ENCODE measurements around the gene TOP2A. TPM values are rescaled to one million over a fixed set of nuclear protein-coding genes. Genes with fewer than 3 reads are reported as not detected.

TOP2A gene
- total RNA-seq, 4 donors from 2014 or later = 0.26 to 145 (median 1.9) TPM; not detected in 1

- Histone ChIP-seq H3K27ac (peak overlapping the region; percentile 94 to 97), H3K27me3 (no peaks in the 10 kb centered on the region), H3K4me1 (peaks cover 25 to 40% of the 10 kb centered on the region in 2 donors), H3K9me3 (no peaks in the 10 kb centered on the region), H3K4me3 (peak overlapping the region; percentile 56 to 87), H3K36me3 (no peaks in the 10 kb centered on the region)
- intact Hi-C loops (cut with DNase I; ENCODE audit: low total_unique reads) = no loop called here
- no peak for DNase-seq
- TF ChIP-seq, protein P1, sequence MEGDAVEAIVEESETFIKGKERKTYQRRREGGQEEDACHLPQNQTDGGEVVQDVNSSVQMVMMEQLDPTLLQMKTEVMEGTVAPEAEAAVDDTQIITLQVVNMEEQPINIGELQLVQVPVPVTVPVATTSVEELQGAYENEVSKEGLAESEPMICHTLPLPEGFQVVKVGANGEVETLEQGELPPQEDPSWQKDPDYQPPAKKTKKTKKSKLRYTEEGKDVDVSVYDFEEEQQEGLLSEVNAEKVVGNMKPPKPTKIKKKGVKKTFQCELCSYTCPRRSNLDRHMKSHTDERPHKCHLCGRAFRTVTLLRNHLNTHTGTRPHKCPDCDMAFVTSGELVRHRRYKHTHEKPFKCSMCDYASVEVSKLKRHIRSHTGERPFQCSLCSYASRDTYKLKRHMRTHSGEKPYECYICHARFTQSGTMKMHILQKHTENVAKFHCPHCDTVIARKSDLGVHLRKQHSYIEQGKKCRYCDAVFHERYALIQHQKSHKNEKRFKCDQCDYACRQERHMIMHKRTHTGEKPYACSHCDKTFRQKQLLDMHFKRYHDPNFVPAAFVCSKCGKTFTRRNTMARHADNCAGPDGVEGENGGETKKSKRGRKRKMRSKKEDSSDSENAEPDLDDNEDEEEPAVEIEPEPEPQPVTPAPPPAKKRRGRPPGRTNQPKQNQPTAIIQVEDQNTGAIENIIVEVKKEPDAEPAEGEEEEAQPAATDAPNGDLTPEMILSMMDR (IDR thresholded peaks at IDR 0.05) = no peak
- no peak for TF ChIP-seq POLR2A (IDR thresholded peaks at IDR 0.05)
Measured at GRCh38 chr17:40447806-40448205, 30.1 kb upstream of the TOP2A start.

DNA sequence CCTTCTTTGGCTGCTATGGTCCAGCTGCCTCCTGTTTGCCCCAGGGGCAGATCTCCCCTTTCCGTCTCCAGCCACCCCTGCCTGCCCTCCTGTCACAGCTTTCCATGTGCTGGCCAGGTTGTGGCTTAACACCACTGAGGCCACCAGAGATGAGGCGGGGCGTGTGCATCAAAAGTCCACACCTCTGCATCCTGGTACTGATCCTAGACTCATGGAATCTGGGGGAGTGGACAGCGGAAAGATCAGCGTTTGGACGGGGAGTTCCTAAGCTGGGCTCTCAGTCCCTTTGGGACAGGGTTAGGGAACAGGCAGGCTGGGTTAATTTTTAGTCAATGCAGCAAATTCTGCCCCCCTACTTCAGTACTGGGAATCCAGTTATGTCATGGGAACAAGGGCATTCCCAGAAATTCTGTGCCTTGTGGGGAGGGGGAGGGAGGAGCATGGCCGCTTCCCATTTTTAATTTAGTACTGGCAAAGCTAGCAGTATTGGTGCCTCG is 29.5 kb upstream of the TOP2A start:
- Histone ChIP-seq H3K27ac (peak overlapping the region; percentile 94 to 97), H3K4me1 (peaks cover 25 to 40% of the 10 kb centered on the region in 2 donors), H3K36me3 (no peaks in the 10 kb centered on the region), H3K27me3 (no peaks in the 10 kb centered on the region), H3K9me3 (no peaks in the 10 kb centered on the region), H3K4me3 (peak overlapping the region; percentile 56 to 87)
- intact Hi-C loops (cut with DNase I; ENCODE audit: low total_unique reads) = no loop called here
- peak in 1 of 2 donors; percentile 17 for TF ChIP-seq POLR2A (IDR thresholded peaks at IDR 0.05)
- TF ChIP-seq, protein P1 (IDR thresholded peaks at IDR 0.05) = no peak
- peak; percentile 65 to 67 for DNase-seq

DNA sequence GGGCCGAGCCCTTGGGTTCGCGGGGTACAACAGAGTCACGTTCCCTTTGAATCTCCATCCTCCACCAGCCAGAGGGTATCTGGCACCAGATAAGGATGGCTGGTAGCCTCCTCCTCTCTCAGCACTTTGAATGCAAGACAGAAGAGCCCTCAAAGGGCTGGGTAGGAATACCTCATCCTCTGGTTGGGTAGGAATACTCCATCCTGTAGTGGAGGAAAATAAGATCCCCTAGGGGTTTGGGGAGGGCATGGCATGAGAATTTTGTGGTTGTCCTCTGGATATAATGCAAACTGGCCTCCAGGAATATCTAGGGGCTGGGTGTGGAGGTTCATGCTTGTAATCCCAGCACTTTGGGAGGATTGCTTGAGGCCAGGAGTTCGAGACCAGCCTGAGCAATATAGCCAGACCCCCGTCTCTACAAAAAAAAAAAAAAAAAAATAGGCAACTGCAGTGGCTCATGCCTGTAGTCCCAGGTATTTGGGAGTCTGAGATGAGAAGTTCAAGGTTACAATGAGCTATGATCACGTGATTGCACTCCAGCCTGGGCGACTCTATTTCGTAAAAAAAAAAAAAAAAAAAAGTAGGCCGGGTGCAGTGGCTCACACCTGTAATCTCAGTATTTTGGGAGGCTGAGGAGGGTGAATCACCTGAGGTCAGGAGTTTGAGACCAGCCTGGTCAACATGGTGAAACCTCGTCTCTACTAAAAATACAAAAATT is 28.2 kb upstream of the TOP2A start:
- intact Hi-C loops (cut with DNase I; ENCODE audit: low total_unique reads) = no loop called here
- no peaks in the 10 kb centered on the region for H3K36me3 ChIP-seq
- no peaks in the 10 kb centered on the region for H3K9me3 ChIP-seq
- H3K27me3 ChIP-seq = no peaks in the 10 kb centered on the region
- no peak for TF ChIP-seq POLR2A (IDR thresholded peaks at IDR 0.05)
- TF ChIP-seq, protein P1 (IDR thresholded peaks at IDR 0.05) = no peak
- peak overlapping the region; percentile 56 to 87 for H3K4me3 ChIP-seq
- peaks cover 12 to 34% of the 10 kb centered on the region in 2 donors for H3K4me1 ChIP-seq
- no peak for DNase-seq
- H3K27ac ChIP-seq = peak overlapping the region; percentile 94 to 97

DNA sequence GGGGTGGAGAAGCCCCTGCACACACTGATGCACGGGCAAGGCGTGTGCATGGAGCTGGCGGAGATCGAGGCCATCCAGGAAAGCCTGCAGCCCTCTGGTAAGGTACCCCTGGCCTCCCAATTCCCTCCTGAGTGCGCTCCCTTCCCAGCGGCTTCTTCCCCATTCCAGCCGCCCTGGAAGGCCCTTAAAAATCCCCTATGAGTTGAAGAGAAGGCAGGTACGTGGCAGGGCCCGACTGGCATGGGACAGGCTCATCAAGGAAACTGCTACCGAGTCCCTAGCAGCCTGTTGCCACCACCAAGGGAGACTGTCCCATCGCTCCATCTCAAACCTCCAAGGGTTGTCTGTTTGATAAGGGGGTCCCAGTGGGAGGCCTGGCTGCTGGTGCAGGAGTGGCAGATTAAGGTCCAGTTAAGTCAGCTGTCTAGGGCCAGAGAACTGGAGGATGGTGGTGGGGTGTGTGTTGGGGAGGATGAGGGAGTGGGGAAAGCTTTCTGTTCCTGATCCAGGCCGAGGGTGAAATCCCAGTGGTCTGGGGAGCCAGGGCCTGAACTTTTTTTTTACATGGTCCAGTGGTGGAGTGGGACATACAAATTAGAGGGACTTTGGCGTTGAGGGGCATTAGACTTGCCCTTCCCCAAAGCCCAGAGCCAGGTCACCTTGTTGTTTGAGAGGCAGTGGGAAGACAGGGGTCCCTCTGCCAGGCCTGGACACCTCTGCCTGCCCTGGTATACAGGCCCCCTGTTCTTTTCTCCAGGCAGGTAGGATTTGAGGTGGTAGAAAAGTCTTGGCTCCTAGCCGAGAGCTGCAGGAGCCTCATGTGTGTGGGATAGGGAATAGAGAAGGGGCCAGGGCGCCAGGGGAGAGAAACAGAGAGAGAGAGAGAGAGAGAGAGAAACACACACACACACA is 26.5 kb upstream of the TOP2A start:
- Histone ChIP-seq H3K27ac (peak overlapping the region; percentile 94 to 97), H3K36me3 (no peaks in the 10 kb centered on the region), H3K27me3 (no peaks in the 10 kb centered on the region), H3K4me3 (peak overlapping the region; percentile 56 to 87), H3K9me3 (no peaks in the 10 kb centered on the region), H3K4me1 (peaks cover 8 to 19% of the 10 kb centered on the region in 2 donors)
- TF ChIP-seq, protein P1 (IDR thresholded peaks at IDR 0.05) = no peak
- TF ChIP-seq POLR2A (IDR thresholded peaks at IDR 0.05) = no peak
- intact Hi-C loops (cut with DNase I; ENCODE audit: low total_unique reads) = loop anchor here (5.0 kb wide), 2 partner anchors 33 to 88 kb away; no protein-coding TSS in a partner anchor
- DNase-seq = peak in 1 of 2 donors; percentile 26
